LoVo (cell line): ENCODE data around the gene SSR2.

Experiments
- DNase-seq: peaks from one replicate; pipeline ENCODE4 v3.0.0-alpha.2; 2016; ENCODE audit warnings: low spot score

The SSR2 gene

DNA sequence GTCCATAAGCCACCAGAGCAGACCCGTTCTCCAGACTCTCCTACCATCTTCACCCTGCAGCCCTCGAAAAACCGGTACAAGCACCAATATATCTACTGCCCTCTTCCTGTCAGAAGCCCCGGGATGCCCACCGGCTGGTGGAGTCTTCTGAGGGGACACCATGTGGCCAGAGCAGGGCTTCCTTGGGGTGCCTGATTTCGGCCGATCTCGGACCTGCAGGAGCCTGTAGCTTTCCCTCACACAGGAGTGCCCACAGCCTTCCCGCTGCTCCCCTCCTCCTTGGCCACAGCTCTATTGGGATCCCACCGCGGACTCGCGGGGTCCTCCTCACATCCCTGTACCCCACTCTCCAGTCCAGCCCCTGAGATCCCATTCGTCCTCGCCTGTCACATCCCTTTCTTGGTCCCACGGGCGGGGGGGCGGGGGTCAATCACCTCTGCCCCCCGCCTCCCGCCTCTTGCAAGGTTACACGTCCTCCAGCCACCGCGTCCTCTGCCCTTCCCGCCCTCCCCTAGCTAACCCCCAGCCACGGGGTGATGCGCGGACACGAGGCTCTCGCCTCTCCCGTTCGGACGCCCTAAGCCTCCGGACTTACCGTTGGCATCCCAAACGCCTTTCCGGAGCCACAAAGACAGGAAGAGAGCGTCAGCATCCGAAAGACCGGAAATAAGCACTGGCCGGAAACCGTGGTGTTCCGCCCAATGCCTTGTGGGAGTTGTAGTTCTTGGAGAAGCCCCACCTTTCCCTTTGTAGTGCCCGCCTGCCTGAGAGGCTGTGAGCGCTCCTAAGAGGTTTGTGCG, at the start of gene SSR2:
TSS of gene SSR2 (minus strand) at position 659 of the 800 bp plus-strand sequence. CDS start 784 bp downstream, outside the sequence.
- DNase-seq = peak; percentile 92

- DNase-seq = no peak
These were observed 49.8 kb upstream of the SSR2 start for GRCh38 chr1:156070548-156070947.

DNA sequence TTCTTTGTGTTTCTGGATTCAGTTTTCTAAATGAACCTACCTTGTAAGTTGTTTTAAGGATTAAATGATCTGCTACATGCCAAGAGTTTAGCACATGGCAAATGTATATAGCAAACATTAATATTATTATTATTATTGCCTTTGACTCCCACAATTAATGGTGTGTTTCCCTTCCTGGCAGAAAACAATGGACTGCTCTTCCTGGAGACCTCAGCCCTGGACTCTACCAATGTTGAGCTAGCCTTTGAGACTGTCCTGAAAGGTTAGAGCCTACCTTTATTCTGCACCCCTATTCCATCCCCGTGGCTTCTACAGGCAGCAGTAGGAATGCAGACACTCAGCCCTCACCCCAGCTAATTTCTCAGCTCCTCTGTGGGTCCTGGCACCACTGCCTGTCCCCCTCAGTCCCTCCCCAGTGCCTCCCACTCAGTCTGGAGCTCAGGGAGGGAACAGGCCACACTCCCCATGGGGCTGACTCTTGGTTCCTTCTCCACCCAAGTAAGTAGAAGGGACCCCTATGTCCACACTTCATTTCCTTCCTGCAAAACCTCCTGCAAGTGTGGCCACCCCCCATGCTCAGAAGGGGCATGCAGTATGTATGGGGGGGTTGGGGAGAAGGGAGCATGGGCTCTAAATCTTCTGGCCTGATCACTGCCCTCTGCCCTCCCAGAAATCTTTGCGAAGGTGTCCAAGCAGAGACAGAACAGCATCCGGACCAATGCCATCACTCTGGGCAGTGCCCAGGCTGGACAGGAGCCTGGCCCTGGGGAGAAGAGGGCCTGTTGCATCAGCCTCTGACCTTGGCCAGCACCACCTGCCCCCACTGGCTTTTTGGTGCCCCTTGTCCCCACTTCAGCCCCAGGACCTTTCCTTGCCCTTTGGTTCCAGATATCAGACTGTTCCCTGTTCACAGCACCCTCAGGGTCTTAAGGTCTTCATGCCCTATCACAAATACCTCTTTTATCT, 49.0 kb upstream of the SSR2 start:
- no peak for DNase-seq

DNA sequence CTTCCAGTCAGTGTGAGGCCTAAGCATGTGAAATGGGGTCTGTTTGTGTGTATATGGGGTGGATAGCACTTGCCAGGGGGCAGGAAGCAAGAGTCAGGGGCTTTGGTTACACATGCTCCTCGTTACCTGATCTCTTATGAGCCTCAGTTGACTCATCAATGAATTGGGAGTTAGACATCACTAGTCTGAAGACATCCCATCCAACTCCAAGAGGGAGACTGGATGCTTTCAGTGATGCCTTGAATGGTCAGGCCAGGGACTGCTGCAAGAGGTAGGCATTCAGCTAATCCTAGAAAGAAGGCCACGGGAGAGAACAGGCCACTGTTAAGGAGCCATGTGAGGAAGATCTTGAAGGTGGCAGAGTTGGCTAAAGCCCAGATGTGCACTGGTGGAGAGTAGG, 46.5 kb upstream of the SSR2 start:
- DNase-seq = no peak

DNA sequence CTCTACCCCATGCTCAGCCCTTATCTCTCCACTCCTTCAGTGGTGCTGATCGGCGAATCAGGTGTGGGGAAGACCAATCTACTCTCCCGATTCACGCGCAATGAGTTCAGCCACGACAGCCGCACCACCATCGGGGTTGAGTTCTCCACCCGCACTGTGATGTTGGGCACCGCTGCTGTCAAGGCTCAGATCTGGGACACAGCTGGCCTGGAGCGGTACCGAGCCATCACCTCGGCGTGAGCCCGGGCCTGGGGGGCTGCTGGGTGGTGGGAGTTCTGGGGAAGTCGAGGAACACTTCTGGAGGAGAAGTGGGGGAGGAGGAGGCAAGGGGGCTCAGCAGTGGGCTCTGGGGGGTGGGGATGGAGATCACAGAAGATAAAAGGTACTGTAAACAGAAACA, 45.1 kb upstream of the SSR2 start:
- no peak for DNase-seq

DNA sequence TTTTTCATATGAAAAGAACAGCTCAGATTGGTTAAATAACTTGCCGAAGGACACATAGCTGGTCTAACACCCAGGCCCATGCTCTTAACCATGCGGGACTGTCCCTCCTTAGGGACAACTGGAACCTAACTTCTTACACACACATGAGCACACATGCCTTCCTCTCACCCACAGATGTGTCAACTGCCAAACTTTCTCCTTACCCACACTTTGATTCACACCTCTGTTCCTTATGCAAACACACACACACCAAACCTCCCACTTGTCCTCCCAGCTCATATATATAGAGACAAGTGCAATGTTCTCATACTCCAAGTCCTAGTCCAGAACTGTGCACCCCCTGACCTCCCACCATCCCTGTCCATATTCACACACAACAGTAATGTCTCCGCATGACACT, 44.5 kb upstream of the SSR2 start:
- no peak for DNase-seq

DNA sequence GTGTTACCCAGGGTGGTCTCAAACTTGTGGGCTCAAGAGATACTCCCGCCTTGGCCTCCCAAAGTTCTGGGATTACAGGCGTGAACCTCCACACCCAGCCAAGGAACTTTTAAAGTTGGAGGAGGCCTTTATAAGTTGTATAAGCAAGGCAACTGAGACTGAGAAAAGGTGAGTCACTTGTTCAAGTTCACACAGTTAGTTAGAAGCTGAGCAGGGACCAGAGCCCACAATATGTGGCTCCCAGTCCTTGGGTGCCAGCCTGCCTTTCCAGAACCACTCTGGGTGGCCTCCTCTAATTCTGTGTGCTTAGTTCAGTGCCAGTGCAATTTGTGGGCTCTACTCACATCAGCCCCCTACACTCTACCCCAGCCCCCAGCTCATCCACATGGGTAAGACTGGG, 43.9 kb upstream of the SSR2 start:
- DNase-seq = no peak

GRCh38 chr1:156063997-156064285, 43.2 kb upstream of the SSR2 start:
- DNase-seq = no peak

GRCh38 chr1:156062189-156062588, 41.4 kb upstream of the SSR2 start:
- peak; percentile 33 for DNase-seq

GRCh38 chr1:156060937-156061636, 40.3 kb upstream of the SSR2 start, which contains the start of gene RAB25:
RAB25 (plus strand) TSS chr1:156061160; CDS start chr1:156061401, 241 bp downstream.
- DNase-seq = peak; percentile 88

DNA sequence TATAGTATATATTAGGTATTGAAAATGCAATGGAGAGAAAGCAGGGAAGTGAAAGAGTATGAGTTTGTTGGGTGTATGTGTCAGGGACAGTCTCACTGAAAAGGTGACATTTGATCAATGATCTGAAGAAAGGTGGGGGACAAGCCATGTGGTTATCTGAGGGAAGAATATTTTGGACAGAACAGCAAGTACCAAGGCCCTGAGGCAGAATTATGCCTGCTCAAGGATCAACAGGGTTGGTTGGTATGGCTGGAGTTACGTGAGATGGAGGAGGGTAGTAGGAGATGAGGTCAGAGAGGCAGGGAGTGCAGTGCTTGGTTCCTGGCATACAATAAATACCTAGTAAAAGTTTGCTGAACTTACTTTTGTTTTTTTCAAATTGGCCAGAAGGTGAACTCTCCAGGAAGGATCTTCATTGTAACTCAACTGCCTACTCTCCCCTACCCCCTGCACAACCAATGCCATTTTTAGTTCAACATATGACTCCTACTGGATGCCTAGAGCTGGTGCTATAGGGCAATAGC, 35.6 kb upstream of the SSR2 start:
- no peak for DNase-seq

DNA sequence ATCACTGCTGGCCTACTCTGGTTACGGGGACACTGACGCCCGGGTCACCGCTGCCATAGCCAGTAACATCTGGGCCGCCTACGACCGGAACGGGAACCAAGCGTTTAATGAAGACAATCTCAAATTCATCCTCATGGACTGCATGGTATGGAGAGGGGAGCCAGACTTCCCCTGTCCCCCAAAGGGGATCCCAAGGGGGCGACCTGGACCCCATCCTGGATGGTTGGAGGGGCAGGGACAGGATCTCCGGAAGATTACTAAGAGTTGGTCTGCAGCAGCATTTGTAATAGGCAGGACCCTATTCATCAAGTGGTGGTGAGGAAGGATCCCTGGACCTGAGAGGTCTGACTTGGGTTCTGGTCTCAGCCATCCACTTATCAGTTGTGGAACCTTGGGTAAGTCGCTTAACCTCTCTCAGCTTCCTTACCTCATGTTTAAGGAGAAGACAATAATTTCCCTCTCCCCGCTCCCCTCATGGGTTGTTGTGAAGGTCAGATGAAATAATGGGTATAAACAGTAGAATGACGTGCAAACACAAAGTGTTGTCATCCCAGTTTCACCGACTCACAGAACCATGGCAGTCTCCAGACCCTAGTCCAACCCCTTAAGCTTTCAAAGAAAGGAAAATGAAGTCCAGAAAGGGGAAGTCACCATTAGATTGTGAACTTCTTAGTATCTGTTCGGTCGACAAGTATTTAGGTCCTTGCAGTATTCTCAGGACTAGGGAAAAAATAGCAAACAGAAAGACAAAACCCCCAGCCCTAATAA, 34.7 kb upstream of the SSR2 start:
- DNase-seq = no peak

- DNase-seq = peak; percentile 98
These were observed 33.9 kb upstream of the SSR2 start, which contains the start of gene LAMTOR2 for GRCh38 chr1:156054500-156055280. LAMTOR2 (plus strand) TSS chr1:156054782; CDS start chr1:156054890, 108 bp downstream.

GRCh38 chr1:156053768-156054499, 33.2 kb upstream of the SSR2 start, which contains the start of gene UBQLN4:
UBQLN4 (minus strand) TSS chr1:156053798; CDS start chr1:156053701, 97 bp downstream.
- peak; percentile 85 for DNase-seq

DNA sequence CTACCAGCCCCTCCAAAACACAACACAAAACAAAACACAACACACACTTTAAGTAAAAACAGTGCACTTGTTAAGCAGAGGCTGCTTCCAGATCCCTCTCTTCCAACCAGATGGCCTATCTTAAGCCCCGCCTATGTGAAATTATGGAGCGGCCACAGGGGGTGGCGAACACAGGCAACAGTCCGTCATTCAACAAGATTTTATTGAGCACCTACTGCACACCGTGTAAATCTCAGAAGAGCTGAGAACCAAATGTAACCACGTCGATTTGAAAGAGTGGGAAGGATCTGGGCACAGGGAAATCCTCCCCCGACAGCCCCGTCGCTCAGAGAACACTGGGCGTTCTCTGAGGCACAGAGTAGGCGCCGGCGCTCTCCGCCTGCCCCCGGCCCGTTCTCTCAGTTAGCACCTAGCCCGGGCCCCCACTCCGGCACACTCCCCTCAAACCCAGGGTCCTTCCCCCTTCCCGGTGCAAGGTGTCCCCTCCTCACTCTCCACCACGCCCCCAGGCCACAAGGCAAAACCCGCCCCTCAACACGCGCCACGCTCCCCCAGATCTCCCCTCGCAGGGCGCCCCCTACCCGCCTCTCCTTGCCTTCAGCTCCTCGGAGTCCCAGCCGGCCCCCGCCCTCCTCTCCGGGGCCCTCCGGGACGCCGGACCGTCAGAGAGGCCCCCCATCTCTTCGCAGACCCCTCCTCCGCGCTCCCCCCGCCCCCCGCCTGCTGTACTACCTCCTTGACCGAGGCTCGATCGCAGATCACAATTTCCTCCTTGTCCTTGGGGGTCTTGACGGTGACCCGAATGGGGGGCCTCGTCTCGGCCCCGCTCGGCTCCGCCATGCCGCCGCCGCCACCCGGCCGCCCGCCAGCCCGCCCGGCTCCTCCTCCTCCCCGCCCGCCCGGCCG, 32.4 kb upstream of the SSR2 start:
- peak; percentile 56 for DNase-seq

DNA sequence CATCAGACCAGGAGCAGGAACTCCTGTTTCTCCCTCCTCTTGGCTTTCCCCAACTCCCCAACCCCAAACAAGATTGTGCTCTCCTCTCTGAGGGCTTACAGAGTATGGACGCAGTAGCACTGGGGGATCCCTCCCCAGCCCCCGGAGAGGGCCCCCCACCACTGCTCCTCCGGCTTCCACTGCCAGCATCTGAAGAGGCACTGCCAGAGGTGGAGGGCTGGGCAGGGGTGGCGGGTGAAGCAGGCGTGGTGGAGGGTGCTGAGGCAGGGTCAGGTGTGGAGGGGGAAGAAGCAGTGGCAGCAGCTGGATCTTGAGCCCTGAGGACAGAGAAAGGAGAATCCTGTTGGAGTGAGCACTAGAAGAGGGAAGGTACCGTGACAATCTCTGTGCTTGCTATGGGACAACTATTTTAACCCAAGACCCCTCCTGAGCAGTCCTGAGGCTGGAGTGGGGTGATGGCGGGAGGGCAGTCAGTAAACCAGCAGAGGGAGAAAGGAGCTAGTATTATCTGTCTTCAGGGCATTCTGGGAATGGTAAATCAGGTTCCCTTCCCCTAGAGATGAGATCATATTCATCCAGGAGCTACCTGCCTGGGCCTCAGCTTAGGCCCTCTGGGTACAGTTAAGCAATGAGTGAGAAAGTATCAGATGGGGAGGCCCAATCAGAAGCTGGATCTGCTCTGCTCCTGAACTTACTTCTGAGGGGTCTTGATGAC, 30.4 kb upstream of the SSR2 start:
- DNase-seq = no peak

DNA sequence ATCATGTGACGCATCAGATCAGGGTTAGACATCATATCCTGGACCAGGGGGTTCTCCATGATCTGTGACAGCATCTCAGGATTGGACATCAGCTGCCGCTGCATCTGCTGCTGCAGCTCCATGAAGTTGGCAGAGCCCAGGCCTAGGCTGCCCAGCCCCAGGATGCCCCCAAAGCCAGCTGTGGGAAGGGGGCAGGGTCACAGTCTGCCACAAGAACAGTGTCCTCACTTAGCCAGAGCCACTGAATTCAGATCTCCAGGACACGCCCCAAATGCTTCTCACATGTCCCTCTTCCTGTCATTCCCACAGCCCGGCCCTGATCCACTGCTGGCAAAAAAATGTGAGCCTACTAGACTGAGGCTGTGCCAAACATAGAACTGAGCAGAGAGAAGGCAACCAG, 29.6 kb upstream of the SSR2 start:
- DNase-seq = no peak
